Activated naive CD4-positive, alpha-beta T cell treated with Interleukin-2 at 50 U/mL for 16 hours (primary cell): Measurements from ENCODE around the gene PLEKHB1.
A peak's percentile ranks its signal among the peaks of the same experiment; 100 is the strongest.

Source experiments
- DNase-seq: peaks from one replicate; pipeline ENCODE4 v3.0.0-alpha.2; 2020

Gene PLEKHB1

DNA sequence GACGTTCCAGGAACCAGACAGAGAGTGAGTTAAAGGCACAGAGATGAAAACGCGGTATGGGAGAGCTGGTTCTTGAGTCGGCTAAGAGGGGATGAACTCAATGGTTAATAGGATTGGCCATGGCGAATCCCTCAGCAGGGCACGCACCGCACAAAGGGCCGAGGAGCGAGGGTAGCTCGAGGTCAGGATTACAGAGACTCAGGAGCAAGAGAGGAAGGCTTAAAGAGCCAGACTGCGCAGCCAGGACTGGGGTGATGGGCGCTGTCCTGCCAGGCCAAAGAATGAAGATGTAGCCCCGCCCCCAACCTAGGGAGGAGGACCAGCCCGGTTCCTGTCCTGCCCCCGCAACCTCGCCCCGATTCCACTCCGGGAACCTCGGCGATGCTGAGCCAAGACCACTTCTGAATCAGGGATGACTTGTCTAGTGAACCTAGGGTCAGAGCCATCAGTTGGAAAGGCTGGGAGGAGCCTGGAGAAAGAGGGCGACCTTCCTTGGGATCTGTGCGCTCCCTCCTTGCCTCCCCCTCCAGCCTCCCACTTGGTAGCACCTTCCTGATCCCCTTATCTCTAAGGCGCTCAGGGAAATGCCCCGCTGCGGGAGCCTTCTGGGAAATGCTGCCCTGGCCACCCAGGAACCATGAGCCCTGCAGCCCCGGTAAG is at the start of gene PLEKHB1:
TSS of gene PLEKHB1 (plus strand) at position 610 of the 660 bp plus-strand sequence. CDS start at position 638, 28 bp downstream.
- DNase-seq: no peak

DNA sequence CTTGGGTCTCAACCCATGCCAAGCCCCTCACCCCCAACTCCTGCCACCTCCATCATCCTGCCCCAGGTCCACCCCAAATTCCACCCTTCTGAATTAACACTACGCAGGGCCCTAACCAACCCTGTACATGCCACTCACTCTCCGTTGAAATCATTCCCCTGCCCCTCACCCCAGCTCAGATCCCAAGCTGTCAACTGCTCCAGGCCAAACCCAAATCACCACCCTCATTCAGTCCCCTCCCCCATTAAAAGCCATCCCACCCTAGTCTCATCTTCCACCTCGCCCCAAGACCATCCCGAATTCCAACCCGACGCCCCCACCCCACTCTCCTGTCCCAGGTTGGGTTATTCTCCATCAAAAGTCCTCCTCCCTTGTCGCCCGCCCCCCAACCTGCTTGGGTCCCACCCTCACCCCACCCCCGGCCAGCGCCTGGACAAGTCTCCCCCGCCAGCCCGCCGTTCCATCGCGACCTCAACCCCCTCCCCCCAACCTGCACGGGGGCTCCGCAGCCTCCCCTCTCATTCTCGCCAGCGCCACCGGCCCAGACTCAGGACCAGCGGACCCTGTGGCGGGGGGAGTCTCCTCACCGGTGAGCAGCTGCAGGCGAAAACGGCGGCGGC is 48.9 kb upstream of the PLEKHB1 start:
- DNase-seq: no peak

DNA sequence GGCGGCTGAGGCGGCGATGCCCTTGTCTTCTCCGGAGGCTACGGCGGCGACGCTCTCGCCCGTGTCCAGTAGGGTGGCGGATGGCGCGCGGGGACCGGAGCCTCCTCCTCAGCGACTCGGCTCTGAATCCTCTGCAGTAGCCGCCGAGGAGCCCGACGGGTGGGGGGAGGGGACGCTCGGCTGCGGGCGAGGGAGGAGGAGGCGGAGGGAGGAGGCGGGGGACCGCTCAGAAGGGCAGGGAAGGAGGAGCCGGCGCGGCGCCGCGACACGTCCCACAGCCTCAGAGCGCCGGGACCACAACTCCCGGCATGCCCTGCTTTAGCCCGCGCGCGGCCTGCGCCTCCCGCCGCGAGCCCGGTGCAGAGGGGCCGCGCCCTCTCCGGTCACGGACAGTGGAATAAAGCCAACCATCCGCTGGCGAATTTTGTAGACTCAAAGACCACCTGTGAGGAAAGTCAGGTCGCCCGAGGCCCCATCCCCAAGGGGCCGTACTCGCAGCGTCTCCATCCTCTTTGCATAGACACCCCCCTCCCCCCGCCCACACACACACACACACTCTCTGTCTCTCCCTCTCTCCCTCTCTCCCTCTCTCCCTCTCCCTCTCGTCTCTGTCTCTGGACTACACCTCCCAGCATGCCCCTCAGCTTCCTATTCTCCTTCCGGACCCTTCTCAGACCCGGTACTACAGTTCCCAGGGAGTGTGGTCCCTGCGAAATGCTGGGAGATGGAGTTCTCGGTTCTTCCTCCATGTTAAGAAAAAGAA is 48.2 kb upstream of the PLEKHB1 start, which contains the start of gene FAM168A:
TSS of gene FAM168A (minus strand) at position 157 of the 763 bp plus-strand sequence. CDS start 129,638 bp downstream, outside the sequence.
- peak; percentile 93 for DNase-seq

GRCh38 chr11:73598719-73599379 is 47.5 kb upstream of the PLEKHB1 start:
- no peak for DNase-seq

- no peak for DNase-seq
These were observed 33.7 kb upstream of the PLEKHB1 start for GRCh38 chr11:73612601-73613140.

DNA sequence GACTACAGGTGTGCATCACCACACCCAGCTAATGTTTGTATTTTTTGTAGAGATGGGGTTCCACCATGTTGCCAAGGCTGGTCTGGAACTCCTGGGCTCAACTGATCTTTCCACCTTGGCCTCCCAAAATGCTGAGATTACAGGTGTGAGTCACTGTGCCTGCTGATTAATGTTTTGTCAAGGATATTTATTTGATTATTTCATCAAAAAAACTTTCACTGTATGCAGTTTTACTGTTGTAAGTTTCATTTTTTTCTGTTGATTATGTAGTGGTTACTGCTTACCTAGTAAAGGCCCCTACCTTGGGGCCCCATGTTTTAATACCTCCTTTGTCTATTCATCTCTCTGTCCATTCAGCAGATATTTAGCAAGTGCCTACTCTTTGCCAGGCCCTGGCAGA is 31.8 kb upstream of the PLEKHB1 start:
- no peak for DNase-seq

DNA sequence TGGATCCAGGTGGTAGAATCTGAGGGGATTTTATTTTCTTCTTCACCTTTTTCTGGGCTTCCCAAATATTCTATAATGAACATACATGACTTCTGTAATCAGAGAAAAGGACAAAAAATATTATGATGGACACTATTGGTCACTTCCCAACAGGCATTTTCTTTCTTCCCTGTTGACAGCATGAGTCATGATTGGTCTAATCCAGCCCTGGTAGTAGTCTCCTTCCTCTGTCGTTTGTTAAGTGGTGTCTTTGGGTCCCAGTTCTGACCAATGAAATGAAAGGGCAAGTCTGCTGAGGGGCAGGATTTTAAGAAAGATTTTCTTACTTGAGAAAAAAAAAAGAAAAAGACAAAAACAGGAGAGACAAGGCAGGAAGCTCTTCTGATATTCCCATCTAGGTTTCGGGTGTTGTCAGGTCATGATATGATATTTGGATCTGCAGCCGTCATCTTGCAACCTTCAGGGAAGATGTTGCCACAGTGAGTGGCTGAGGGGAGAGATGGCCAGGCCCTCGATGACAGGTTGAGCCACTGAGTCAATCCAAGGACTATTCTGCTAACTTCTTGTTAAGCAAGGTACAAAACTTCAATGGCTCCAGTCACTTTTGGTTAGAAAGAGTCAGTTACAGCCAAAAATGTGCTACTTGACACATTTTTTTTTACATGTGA is 23.3 kb upstream of the PLEKHB1 start:
- no peak for DNase-seq

- no peak for DNase-seq
These were observed 22.7 kb upstream of the PLEKHB1 start for GRCh38 chr11:73623686-73624085.

DNA sequence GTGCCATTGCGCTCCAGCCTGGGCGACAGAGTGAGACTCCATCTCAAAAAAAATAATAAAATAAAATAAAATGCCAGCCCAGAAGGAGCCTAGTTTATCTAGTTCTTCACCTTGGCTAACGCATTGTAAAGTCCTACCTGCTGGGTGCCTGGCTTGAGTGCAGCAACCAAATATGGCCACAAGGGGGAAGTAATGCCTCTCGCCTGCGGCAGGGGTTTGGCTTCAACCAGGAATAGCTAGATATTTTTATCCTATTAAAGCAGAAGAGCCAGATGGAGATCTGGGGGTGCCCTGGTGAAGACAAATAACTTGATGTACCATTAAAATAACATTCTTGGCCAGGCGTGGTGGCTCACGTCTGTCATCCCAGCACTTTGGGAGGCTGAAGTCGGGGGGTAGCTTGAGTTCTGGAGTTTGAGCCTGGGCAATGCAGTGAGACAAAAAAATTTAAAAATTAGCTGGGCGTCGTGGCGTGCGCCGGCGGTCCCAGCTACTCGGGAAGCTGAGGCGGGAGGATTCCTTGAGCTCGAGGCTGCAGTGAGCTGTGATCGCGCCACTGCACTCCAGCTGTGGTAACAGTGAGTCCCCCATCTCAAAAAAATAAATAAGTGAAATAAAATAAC is 20.6 kb upstream of the PLEKHB1 start:
- peak; percentile 72 for DNase-seq

DNA sequence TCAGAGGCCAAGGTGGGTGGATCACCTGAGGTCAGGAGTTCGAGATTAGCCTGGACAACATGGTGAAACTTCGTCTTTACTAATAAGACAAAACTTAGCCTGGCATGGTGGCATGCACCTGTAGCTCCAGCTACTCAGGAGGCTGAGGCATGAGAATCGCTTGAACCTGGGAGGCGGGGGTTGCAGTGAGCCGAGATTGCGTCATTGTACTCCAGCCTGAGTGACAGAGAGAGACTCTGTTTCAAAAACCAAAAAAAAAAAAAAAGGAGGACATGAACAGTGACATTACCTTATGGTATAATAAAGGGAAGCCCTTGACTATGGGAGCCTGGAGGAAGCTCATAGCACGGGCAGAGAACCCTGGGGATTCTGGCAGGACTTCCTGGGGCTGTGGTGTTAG is 16.5 kb upstream of the PLEKHB1 start:
- no peak for DNase-seq

DNA sequence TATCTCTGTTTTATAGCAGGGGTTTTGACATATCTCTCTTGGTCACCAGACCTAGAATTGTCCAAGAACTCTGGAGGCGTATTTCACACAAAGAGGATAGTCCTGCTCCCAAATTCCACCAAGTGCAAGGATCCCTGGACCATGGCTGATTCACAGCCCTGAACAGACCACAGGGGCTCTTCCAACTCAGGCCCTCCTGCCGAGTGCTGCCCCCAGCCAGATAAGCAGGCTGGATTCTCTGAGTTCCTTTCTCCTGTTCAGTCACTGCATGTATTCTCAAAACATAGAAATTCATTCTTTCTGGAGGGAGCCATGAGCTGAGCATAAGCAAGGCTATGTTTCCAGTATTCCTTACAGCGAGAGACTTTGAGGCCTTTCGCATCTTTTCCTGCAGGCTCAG is 13.4 kb upstream of the PLEKHB1 start:
- no peak for DNase-seq

DNA sequence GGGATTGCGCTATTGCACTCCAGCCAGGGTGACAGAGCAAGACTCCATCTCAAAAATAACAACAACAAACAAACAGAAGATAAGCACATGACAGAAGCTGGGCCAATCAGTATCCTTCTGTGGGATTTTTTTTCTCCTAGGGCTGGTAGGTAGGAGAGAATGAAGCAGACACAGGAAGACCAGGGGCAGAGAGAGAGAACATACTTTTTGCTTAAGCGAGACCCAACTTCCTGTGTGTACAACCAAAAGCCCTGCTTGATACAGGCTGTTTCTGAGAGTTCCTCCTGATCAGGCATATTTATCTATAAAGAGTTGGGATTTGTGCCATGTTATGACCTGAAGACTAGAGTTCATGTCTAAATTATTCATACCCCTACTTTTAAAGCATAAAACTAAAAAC is 12.4 kb upstream of the PLEKHB1 start:
- no peak for DNase-seq

- no peak for DNase-seq
These were observed 10.7 kb upstream of the PLEKHB1 start for GRCh38 chr11:73635721-73636120.

DNA sequence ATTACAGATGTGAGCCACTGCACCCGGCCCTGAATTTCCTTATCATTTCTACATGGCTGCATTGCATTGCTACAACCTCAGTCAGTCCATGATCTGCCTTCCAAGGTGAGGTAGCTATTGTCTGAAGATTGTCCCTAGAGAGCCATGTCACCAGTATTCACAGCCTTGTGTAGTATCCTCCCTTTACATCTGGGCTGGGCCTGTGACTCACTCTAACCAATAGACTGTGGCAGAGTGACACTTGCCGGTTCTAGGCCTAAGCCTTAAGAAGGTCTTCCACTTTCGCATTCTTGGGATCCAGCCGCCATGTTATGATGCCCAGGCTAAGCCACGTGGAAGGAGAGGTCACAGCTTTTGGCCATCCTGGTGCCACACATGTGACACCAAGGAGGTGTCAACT is 10.1 kb upstream of the PLEKHB1 start:
- no peak for DNase-seq

DNA sequence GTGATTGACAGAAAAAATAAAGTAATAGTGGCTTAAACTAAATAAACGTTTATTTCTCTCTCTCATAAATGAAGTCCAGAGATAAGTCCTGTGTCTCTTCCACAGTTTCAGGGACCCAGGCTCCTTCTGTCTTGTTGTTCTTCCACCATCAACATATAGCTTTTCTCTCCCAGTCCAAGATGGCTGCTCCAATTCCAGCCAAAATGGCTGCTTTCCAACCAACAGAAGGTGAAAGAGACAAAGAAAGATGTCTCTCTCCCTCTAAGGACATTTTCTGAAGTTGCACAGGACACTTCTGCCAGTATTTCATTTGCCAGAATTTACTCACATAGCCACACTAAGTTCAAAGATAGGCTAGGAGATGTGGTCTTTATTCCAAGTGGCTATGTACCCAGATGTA is 9.4 kb upstream of the PLEKHB1 start:
- DNase-seq: no peak

DNA sequence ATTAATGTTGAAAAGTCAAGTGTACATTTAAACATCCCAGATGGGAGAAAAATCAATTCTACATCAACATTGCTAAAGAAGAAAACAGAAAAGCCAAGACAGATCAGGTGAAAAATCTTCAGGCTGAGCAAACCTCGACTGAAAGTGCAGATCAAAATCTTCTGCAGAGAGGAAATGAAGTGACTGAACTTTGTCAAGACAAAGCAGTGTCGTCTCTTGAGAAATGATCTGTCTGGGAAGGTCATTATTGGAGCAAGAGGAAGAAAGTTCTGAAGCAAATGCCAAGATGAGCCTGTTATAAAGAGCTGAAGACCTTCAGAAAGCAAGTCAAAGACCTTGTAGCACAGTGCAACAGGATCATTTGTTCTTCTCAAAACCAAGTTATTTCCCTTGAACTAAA is 5.8 kb upstream of the PLEKHB1 start:
- DNase-seq: no peak

DNA sequence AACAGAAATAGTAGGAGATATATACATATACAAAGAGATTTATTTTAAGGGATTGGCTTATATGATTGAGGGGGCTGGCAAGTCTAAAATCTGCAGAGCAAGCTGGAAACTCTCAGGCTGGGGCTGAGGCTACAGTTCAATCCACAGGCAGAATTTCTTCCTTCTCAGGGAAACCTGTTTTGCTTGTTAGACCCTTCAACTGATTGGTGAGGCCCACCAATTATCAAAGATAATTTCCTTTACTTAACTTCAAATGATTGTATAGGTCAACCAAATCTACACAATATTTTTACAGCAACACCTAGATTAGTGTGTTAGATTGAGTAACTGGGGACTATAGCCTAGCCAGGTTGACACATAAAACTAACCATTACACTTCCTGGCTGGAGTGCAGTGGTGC is 4.7 kb upstream of the PLEKHB1 start:
- DNase-seq: no peak

DNA sequence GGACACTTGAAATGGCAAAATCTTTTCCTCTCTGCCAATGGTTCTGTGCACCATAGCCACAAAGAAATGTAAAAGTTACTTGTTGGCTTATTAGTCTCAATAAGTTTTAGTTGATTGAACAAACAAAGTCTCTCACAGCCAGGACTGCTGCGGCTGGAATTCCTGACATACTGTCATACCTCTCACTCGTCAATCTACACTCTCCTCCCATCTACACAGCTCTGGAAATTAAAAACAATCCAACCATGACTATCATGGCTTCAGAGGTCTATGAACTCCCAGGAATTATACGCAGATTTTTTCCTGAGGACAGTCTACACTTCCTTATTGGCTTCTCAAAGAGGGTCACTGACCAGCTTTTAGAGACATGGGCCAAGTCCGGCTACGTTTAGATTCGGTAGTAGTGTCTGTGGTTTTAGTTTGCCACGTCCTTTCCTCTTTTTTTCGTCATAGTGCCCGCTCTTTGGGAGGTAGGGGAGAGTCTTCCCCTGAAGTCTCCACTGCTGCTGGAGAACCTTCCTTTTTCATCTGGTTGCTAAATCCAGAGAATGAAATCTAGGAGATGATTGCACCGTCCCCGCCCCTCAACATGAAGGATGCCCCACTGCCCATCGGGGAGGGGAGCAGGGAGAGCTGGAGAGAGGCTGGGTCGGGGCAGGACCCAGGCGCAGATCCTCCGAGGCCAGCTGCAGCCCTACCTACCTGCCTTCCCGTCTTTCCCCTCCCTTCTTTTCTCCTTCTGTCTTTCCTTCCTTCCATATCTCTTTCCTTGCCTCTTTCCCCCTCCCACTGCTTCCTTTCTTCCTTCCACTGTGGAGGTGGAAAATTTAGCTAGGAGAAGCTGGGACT is 1.0 kb upstream of the PLEKHB1 start:
- no peak for DNase-seq

DNA sequence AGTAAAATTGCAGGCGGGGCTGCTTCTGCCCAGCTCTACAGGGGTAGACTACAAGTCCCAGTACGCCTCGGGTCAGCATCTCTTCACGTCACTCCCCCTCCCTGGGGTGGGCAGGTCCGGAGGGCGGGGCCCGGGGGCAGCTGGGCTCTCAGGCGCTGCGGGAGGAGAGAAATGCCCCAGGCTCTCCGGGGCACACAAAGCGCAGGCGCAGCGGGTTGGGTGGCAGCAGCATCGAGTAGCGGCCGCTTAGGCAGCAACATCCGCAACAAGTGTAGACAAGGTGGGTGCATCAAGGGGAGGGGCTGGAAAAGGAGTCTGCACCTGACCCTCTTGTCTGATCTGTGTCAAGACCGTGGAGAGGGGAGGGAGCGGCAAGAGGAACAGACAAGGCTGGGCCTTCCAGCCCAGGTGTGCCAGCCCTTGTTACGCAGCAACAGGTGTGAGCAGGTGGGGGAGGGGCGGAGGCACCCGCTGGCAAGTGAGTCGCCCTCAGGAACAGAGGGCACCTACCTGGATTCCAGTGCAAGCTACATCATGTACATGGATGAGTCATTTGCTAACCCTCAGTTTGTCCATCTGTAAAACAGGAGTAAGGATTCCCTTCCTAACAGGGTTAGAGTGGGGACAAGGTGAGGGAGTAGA is 1.2 kb downstream of the PLEKHB1 start:
- DNase-seq: peak; percentile 95

GRCh38 chr11:73648121-73648520 is 1.7 kb downstream of the PLEKHB1 start:
- DNase-seq: no peak
